Common myeloid progenitor, CD34-positive (primary cell): ENCODE measurements around the gene CD109.
"Not testable (repeated sequence)": the region's sequence is repeated elsewhere in the genome, so short reads cannot be mapped to it uniquely, and the experiment has no call there.

ENCODE experiments used
- CTCF ChIA-PET: fragments of 350-600 bp; sonication (Branson Sonifier 250); formaldehyde crosslinking; loops from one replicate; lab custom pipeline; 2021; ENCODE audit warnings: antibody characterized with exemption; lab: Charles Lee
- POLR2A ChIA-PET: fragments of 350-600 bp; sonication (Branson Sonifier 250); formaldehyde crosslinking; loops from one replicate; lab custom pipeline; 2021; ENCODE audit warnings: antibody characterized with exemption; lab: Charles Lee
- DNase-seq, 3 donors: peaks; one replicate each; pipeline versions ENCODE4 v3.0.0 to v3.0.0-alpha.2; 2013
- H3K27ac ChIP-seq, 2 experiments: 1 replicate in 1 of 2; 2 replicates in 1 of 2; pipeline ENCODE4 v1.7.0; 2013; ENCODE audit warnings: inconsistent platforms in 2 of 2, low read length in 2 of 2, mild to moderate bottlenecking in 2 of 2, low read depth in 1 of 2, moderate library complexity in 1 of 2; ENCODE audit not compliant: severe bottlenecking in 2 of 2, insufficient read depth in 1 of 2, poor library complexity in 1 of 2
- H3K27me3 ChIP-seq, 5 experiments: replicated peaks in 2 of 5; 1 replicate in 3 of 5; 2 replicates in 2 of 5; pipeline versions ENCODE4 v1.6.1 to v1.7.0; 2013; ENCODE audit warnings: low read length in 4 of 5, mild to moderate bottlenecking in 2 of 5, moderate library complexity in 2 of 5, inconsistent platforms in 1 of 5; ENCODE audit not compliant: insufficient read depth in 5 of 5, control insufficient read depth in 4 of 5
- H3K36me3 ChIP-seq, 4 experiments: 1 replicate in 2 of 4; 2 replicates in 2 of 4; pipeline versions ENCODE4 v1.6.1 to v1.7.0; 2013; ENCODE audit warnings: low read length in 3 of 4, control low read depth in 1 of 4, mild to moderate bottlenecking in 1 of 4; ENCODE audit not compliant: control insufficient read depth in 4 of 4, insufficient read depth in 4 of 4
- H3K4me1 ChIP-seq, 4 experiments: 1 replicate in 3 of 4; 2 replicates in 1 of 4; pipeline versions ENCODE4 v1.6.1 to v1.7.1; 2013; ENCODE audit warnings: low read length in 3 of 4, mild to moderate bottlenecking in 3 of 4, control low read depth in 1 of 4, inconsistent platforms in 1 of 4, moderate library complexity in 1 of 4; ENCODE audit not compliant: control insufficient read depth in 4 of 4, insufficient read depth in 4 of 4; ENCODE audit errors: control extremely low read depth in 1 of 4
- H3K4me3 ChIP-seq, 7 experiments: 1 replicate in 4 of 7; 2 replicates in 3 of 7; pipeline versions ENCODE4 v1.5.1 to v1.7.0; 2013; ENCODE audit warnings: mild to moderate bottlenecking in 7 of 7, low read length in 6 of 7, moderate library complexity in 6 of 7, inconsistent platforms in 2 of 7, low read depth in 2 of 7, control low read depth in 1 of 7; ENCODE audit not compliant: insufficient read depth in 4 of 7, control insufficient read depth in 1 of 7; ENCODE audit errors: extremely low read depth in 1 of 7
- H3K9me3 ChIP-seq, 5 experiments: 1 replicate in 4 of 5; 2 replicates in 1 of 5; pipeline versions ENCODE4 v1.6.1 to v1.7.1; 2013; ENCODE audit warnings: low read length in 4 of 5, mild to moderate bottlenecking in 2 of 5, inconsistent platforms in 1 of 5, low read depth in 1 of 5, moderate library complexity in 1 of 5; ENCODE audit not compliant: control insufficient read depth in 4 of 5, insufficient read depth in 2 of 5; ENCODE audit errors: control extremely low read depth in 1 of 5
- WGBS: methylation state at CpG from one replicate; pipeline ENCODE4 v1.1.5; 2013; ENCODE audit not compliant: insufficient coverage; 5-methylcytosine and 5-hydroxymethylcytosine counted together

CD109 gene

DNA sequence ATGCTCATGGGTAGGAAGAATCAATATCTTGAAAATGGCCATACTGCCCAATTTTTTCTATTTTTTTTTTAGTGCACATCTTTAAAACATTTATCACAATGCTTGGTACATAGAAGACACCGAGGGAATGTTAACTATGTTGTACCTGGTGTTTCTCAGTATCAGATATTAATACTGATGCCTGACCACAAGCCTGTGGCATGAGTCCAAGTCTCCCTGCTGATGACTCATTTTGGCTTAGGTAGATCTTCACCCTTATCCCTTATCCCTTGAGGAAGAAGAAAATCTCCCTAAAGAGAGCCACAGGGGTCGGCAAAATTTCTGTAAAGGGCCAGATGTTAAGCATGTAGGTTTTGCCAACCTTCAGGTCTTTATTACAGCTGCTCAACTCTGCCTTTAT, 14.5 kb downstream of the CD109 start:
- WGBS = 100% methylated on average over 1 of the region's 2 CpGs
- Histone ChIP-seq H3K36me3 (peaks cover 2 to 26% (median 9%) of the 10 kb centered on the region in 4 experiments), H3K4me3 (no peak overlapping the region), H3K27ac (peak overlapping the region in 1 of 2 experiments; percentile 7), H3K4me1 (peaks cover 11 to 46% (median 46%) of the 10 kb centered on the region in 4 experiments), H3K9me3 (no peaks in the 10 kb centered on the region), H3K27me3 (no peaks in the 10 kb centered on the region)
- ChIA-PET CTCF (no interaction called here), POLR2A (no interaction called here)
- peak in 2 of 3 donors; percentile 65 to 70 for DNase-seq

DNA sequence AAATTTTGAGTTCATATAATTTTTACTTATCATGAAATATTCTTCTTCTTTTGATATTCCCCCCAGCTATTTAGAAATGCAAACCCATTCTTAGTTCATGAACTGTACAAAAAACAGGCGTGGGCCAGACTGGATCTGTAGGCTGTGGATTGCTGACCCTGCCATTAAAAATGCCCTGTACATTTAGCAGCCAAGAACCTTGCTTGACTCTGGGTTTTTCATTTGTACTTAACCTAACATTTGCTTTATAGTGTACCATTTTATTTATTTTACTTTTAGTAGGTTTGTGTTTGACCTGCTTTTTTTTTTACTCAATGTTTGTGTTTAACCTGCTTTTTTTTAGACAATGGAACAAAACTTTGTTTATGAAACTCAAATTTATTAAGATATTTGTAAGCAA, 14.9 kb downstream of the CD109 start:
- CTCF ChIA-PET = no interaction called here
- no peaks in the 10 kb centered on the region for H3K9me3 ChIP-seq
- DNase-seq = no peak
- H3K27ac ChIP-seq = peak overlapping the region in 1 of 2 experiments; percentile 34
- H3K4me1 ChIP-seq = peaks cover 11 to 50% (median 47%) of the 10 kb centered on the region in 4 experiments
- H3K27me3 ChIP-seq = no peaks in the 10 kb centered on the region
- WGBS = no CpG with 5 or more reads among the region's 1 CpG
- H3K36me3 ChIP-seq = peaks cover 2 to 22% (median 9%) of the 10 kb centered on the region in 4 experiments
- POLR2A ChIA-PET = no interaction called here
- H3K4me3 ChIP-seq = no peak overlapping the region

DNA sequence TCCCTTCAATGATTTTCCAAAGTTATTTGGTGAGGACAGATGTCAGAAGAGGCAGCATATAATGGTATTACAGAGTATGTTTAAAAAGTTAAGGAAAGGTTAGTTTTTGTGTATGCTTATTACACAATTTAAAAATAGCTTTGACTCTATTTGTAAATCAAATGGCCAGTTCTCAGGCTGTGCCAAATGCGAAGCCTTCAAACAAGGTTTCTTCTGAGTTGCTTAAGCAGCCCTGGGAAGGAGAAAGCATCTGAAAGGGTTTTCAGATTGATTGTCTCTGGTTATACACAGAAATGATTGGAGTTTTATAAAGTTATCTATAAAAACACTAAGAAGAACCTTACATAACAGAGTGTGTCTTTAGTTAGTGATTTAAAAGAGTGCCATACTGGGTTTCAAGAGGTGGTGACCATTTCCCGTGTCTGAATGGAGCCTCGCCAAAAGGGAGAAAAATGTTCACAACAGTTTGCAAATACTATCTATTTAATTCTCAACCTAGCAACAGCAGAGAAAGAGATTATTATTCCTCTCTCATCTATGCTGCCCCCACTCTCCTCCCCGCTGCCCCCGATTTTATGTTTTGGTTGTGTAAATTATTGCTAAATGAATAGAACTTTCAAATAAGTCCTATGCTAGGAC, 16.7 kb downstream of the CD109 start:
- H3K27me3 ChIP-seq = no peaks in the 10 kb centered on the region
- POLR2A ChIA-PET = interaction anchor here (0.6 to 1.6 kb wide), 3 partner anchors 10 to 21 kb away, joined by 3 to 4 read pairs (median 3); no protein-coding TSS in a partner anchor
- peak overlapping the region in 3 of 7 experiments; percentile 45 to 55 (median 46) for H3K4me3 ChIP-seq
- peak overlapping the region; percentile 83 to 92 for H3K27ac ChIP-seq
- no peaks in the 10 kb centered on the region for H3K9me3 ChIP-seq
- no CpG with 5 or more reads among the region's 5 CpGs for WGBS
- no peak for DNase-seq
- H3K36me3 ChIP-seq = peaks cover 0 to 6% (median 1%) of the 10 kb centered on the region in 4 experiments
- CTCF ChIA-PET = interaction anchor here (0.9 to 5.8 kb wide), 7 partner anchors 9 to 37 kb away, joined by 3 to 42 read pairs (median 9); no protein-coding TSS in a partner anchor
- H3K4me1 ChIP-seq = peaks cover 11 to 50% (median 47%) of the 10 kb centered on the region in 4 experiments

DNA sequence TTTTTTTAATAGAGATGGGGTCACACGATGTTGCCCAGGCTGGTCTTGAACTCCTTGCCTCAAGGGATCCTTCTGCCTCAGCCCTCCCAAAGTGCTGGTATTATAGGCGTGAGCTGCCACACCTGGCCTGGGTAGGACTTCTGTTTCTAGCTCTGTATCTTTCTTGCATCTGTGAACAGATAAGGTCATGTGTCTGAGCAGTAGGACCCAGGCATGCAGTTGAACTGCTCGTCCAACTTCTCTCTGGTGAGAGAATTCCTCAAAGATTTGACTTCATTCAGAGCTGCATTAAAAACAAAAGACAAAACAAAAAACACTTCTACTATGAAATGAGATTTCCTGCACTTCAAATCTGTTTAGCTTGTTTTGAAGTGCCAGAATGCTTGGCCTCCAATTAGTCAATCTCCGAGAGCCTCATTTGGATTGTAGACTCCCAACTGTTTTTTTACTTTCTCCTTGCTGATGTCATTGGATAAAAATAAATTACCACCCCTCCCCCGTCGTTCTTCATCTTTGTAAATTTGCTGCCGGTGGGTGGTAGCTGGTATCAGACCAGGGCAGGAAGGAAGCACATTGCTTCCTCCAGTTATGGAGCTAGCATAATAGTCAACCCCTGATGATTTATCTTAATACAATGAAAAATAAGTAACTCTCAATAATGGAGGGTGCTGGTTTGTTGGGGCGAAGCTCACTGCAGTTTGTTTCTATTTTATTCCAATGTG, 17.6 kb downstream of the CD109 start:
- DNase-seq = peak; percentile 94 to 99 (median 99)
- Histone ChIP-seq H3K27ac (peak overlapping the region; percentile 83 to 92), H3K27me3 (no peaks in the 10 kb centered on the region), H3K36me3 (peaks cover 0 to 6% (median 1%) of the 10 kb centered on the region in 4 experiments), H3K9me3 (no peaks in the 10 kb centered on the region), H3K4me3 (peak overlapping the region in 5 of 7 experiments; percentile 33 to 62 (median 46)), H3K4me1 (peaks cover 11 to 50% (median 47%) of the 10 kb centered on the region in 4 experiments)
- CTCF ChIA-PET = interaction anchor here (0.6 to 5.8 kb wide), 17 partner anchors 8 to 38 kb away, joined by 3 to 42 read pairs (median 8); partner anchors contain the start of gene CD109
- 33% methylated on average over 4 of the region's 8 CpGs for WGBS
- POLR2A ChIA-PET = interaction anchor here (0.9 to 1.6 kb wide), 3 partner anchors 9 to 60 kb away, joined by 3 to 7 read pairs (median 4); partner anchors contain the start of gene SLC17A5

DNA sequence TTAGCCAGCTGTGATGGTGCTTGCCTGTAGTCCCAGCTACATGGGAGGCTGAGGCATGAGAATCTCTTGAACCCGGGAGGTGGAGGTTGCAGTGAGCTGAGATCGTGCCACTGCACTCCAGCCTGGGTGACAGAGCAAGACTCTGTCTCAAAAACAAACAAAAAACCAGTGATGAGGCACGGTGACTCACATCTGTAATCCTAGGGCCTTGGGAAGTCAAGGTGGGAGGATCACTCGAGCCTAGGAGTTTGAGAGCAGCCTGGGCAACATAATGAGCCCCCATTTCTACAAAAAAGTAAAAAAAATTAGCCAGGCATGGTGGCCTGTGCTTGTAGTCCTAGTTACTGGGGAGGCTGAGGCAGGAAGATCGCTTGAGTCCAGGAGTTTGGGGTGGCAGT, 19.1 kb downstream of the CD109 start:
- H3K4me3 ChIP-seq = peak overlapping the region in 1 of 7 experiments; percentile 28
- peaks cover 11 to 50% (median 47%) of the 10 kb centered on the region in 4 experiments for H3K4me1 ChIP-seq
- 98% methylated on average over 4 of the region's 5 CpGs for WGBS
- DNase-seq, POLR2A ChIA-PET, H3K27me3 ChIP-seq, H3K9me3 ChIP-seq, H3K36me3 ChIP-seq: not testable (repeated sequence)
- peak overlapping the region; percentile 83 to 92 for H3K27ac ChIP-seq
- CTCF ChIA-PET = interaction anchor here (1.4 to 5.8 kb wide), 8 partner anchors 10 to 39 kb away, joined by 3 to 42 read pairs (median 8); partner anchors contain the start of gene CD109

DNA sequence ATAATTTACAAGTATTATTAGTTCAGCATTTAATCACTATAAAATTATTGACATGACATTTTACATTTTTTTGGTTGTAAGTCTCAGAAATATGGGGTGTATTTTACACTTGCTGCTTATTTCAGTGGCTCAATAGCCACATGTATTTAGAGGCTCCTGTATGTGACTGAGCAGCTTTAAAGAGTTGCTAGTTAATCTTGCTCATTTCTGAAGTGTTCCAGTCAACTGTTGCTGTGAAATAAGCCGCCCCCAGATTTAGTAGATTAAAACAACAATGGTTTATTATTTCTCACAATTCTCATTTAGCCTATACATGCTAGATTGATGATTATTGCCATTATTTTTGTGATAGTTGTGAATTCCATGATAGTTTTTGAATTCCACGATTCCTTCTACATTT, 23.0 kb downstream of the CD109 start:
- Histone ChIP-seq H3K27me3 (no peaks in the 10 kb centered on the region), H3K36me3 (peaks cover 0 to 2% (median under 1%) of the 10 kb centered on the region in 4 experiments), H3K4me3 (no peak overlapping the region), H3K9me3 (no peaks in the 10 kb centered on the region), H3K4me1 (peaks cover 5 to 50% (median 45%) of the 10 kb centered on the region in 4 experiments), H3K27ac (no peak overlapping the region)
- ChIA-PET CTCF (interaction anchor here (1.4 kb wide), 2 partner anchors 14 to 18 kb away, joined by 4 to 5 read pairs; no protein-coding TSS in a partner anchor), POLR2A (no interaction called here)
- DNase-seq = no peak
- WGBS = no CpG with 5 or more reads among the region's 2 CpGs
